ENCODE data around the gene PPIL3. TPM values are rescaled to one million over a fixed set of nuclear protein-coding genes. Genes with fewer than 3 reads are reported as not detected.

PPIL3 gene
- total RNA-seq, 1 experiment from 2014 or later = 33.0 TPM

DNA sequence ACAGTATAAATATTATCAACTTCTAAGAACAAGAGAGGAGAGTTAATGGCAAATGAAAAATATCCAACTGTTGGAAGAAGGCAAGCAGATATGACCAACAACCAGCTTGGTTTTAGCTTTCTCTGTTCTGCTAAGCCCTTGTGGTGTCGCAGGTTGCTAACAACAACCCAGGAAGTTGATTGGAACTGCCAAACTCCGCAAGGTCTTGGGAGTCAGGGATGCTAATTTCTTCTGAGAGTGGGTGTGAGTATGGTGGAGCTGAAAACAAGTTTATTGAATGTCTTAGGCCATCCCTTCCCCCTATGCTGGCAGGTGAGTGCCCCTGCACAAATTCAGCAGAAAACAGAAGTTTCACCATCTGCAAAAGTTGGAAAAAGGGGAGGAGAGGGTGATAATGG is 59.6 kb downstream of the PPIL3 start:
- in situ Hi-C loops (cut with HindIII; ENCODE audit: low pct_unique_long_range_greater_than_20kb, low sequenced_read_pairs) = no loop called here
- DNase-seq (ENCODE audit: low read depth, low spot score) = no peak

DNA sequence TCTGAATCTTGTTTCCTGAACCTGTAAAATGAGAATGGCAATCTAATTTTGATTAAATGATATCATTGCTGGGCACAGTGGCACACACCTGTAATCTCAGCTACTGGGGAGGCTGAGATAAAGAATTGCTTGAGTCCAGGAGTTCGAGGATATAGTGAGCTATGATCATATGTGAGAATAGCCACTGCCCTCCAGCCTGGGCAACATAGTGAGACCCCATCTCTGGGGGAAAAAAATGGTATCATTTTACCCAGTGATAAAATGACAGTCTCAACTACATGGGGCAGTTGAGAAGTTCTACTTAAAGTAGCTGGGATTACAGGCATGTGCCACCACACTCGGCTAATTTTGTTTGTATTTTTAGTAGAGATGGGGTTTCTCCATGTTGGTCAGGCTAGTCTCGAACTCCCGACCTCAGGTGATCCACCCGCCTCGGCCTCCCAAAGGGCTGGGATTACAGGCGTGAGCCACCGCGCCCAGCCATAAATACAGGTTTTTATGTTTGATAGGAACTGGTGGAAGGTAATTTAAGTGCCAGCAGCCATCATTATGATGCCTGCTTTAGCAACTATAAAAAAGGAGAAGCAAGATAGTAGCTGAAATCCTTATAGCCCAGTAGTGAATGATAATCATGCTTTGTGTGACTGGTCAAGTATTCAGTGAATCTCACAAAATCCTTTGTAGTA is 60.2 kb downstream of the PPIL3 start:
- DNase-seq (ENCODE audit: low read depth, low spot score) = no peak
- in situ Hi-C loops (cut with HindIII; ENCODE audit: low pct_unique_long_range_greater_than_20kb, low sequenced_read_pairs) = no loop called here

DNA sequence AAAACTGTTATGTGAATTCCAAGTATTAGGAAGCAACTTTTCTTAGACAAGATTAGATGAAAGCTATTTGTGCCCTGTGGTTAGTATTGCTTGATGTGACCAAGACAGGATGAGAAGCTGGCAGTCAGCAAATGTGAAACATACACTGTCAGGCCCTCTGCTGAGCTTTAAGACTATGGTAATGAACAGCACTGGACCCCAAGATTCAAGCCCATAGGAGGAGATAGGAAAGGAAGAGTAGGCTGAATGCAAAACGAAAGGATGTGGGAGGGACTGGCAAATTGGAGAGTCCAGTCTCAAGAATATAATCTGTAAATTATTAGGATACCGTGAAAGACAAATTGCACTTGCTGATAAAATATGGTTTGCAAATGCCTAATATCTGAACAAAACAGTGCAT is 60.8 kb downstream of the PPIL3 start:
- no peak for DNase-seq (ENCODE audit: low read depth, low spot score)
- in situ Hi-C loops (cut with HindIII; ENCODE audit: low pct_unique_long_range_greater_than_20kb, low sequenced_read_pairs) = no loop called here

DNA sequence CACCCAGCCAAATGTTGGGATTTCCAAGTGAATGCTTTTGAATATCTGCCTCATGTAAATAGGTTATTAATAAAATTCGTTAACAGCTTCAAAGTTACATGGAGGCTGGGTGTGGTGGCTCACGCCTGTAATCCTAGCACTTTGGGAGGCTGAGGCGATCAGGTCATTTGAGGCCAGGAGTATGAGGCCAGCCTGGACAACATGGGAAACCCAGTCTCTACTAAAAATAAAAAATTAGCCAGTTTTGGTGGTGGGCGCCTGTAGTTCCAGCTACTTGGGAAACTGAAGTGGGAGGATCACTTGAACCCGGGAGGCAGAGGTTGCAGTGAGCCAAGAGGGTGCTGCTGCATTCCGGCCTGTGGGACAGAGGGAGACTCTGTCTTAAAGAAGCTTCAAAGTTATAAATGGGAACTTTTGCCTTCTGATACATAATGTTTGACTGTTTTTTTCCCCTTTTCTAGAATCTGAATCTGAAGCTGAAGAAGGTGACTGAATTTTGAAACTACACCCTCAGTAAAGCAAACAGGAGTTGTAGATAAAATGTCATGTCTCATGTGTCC is 67.1 kb downstream of the PPIL3 start:
- in situ Hi-C loops (cut with HindIII; ENCODE audit: low pct_unique_long_range_greater_than_20kb, low sequenced_read_pairs) = no loop called here

More for the DNA sequence above, 67.1 kb downstream of the PPIL3 start:
- no peak for DNase-seq (ENCODE audit: low read depth, low spot score)

Small RNA genes lying within 50 kb of the gene (small RNA-seq; reads per million reads assigned to genes)
- gene RF00019 (0 reads per million in 2 experiments), gene RNA5SP115 (0 to 0.14 reads per million in 2 experiments), gene RNU6-312P (0 reads per million in 2 experiments), gene RNU6-31P (0.10 to 1.3 reads per million in 2 experiments), gene RNU6-762P (0 reads per million in 2 experiments)

Other genes with a start within 250 kb of the PPIL3 start
- 375 and 377 TPM in 2 replicates for gene BZW1, start 77.2 kb downstream of the PPIL3 start, total RNA-seq (2014; rRNA removed; shearing (Covaris generic))
- 66.8 and 67.0 TPM in 2 replicates for gene CLK1, start 24.4 kb downstream of the PPIL3 start, total RNA-seq (2014; rRNA removed; shearing (Covaris generic))
- gene NIF3L1, start 294 bp upstream of the PPIL3 start, total RNA-seq (2014; rRNA removed; shearing (Covaris generic)) = 48.8 and 54.2 TPM in 2 replicates
- 10.9 and 12.0 TPM in 2 replicates for gene ORC2, start 74.6 kb upstream of the PPIL3 start, total RNA-seq (2014; rRNA removed; shearing (Covaris generic))
- gene HYCC2, start 182.6 kb upstream of the PPIL3 start, total RNA-seq (2014; rRNA removed; shearing (Covaris generic)) = 8.7 and 8.8 TPM in 2 replicates
- gene NDUFB3, start 182.9 kb upstream of the PPIL3 start, total RNA-seq (2014; rRNA removed; shearing (Covaris generic)) = 161 and 184 TPM in 2 replicates
- gene CFLAR, start 227.1 kb upstream of the PPIL3 start, total RNA-seq (2014; rRNA removed; shearing (Covaris generic)) = 35.2 and 38.5 TPM in 2 replicates